DND-41 (cell line): ENCODE results near the gene NRXN3.

Source experiments
- CTCF ChIP-seq: IDR thresholded peaks from 2 replicates; pipeline ENCODE4 v1.5.1; 2012; ENCODE audit warnings: borderline replicate concordance, low read length, moderate library complexity, mild to moderate bottlenecking; ENCODE audit not compliant: poor library complexity, severe bottlenecking; ENCODE audit errors: extremely low read depth
- EZH2 ChIP-seq: IDR thresholded peaks from 3 replicates; pipeline ENCODE4 v1.6.1; 2012; ENCODE audit warnings: borderline replicate concordance, low read depth, mild to moderate bottlenecking, moderate library complexity, low read length, inconsistent platforms; ENCODE audit not compliant: severe bottlenecking

- TF ChIP-seq CTCF (no peak), EZH2 (no peak)
Measured at GRCh38 chr14:79571366-79571765, 1401.2 kb downstream of the NRXN3 start.
